Mucosa of rectum (tissue), 2 donors: ENCODE data around the gene GJB4.
"Not testable (repeated sequence)": the region's sequence is repeated elsewhere in the genome, so short reads cannot be mapped to it uniquely, and the experiment has no call there.

ENCODE experiments used
- H3K27ac ChIP-seq, 2 donors: one replicate each; pipeline ENCODE4 v1.7.0; 2013; ENCODE audit warnings: inconsistent platforms in 2 of 2, low read depth in 2 of 2, low read length in 2 of 2
- H3K27me3 ChIP-seq, 2 donors: one replicate each; pipeline ENCODE4 v1.7.0; 2013; ENCODE audit warnings: low read length in 2 of 2; ENCODE audit not compliant: control insufficient read depth in 2 of 2, insufficient read depth in 2 of 2
- H3K36me3 ChIP-seq, 2 donors: one replicate each; pipeline ENCODE4 v1.7.0; 2013; ENCODE audit warnings: low read length in 2 of 2; ENCODE audit not compliant: control insufficient read depth in 2 of 2, insufficient read depth in 2 of 2
- H3K4me1 ChIP-seq, 2 donors: one replicate each; pipeline ENCODE4 v1.7.0; 2013; ENCODE audit warnings: low read length in 2 of 2, mild to moderate bottlenecking in 1 of 2; ENCODE audit not compliant: control insufficient read depth in 2 of 2, insufficient read depth in 2 of 2
- H3K4me3 ChIP-seq, 2 donors: one replicate each; pipeline ENCODE4 v1.7.0; 2013; ENCODE audit warnings: low read length in 2 of 2
- H3K9ac ChIP-seq, 2 donors: one replicate each; pipeline ENCODE4 v1.7.0; 2013; ENCODE audit warnings: low read length in 2 of 2, low read depth in 1 of 2, mild to moderate bottlenecking in 1 of 2
- H3K9me3 ChIP-seq, 2 donors: one replicate each; pipeline ENCODE4 v1.7.0; 2013; ENCODE audit warnings: low read length in 2 of 2; ENCODE audit not compliant: control insufficient read depth in 2 of 2
- donor health status: healthy.
- donor health status: Normal muscosa, but diverticular disease.

Gene GJB4

GRCh38 chr1:34761176-34761761 is 1.7 kb downstream of the GJB4 start:
- Histone ChIP-seq H3K36me3 (no peaks in the 10 kb centered on the region), H3K9ac (no peak overlapping the region), H3K4me3 (no peak overlapping the region), H3K9me3 (no peaks in the 10 kb centered on the region), H3K27me3 (no peaks in the 10 kb centered on the region), H3K4me1 (peaks cover 0 to 15% of the 10 kb centered on the region in 2 donors), H3K27ac (no peak overlapping the region)

DNA sequence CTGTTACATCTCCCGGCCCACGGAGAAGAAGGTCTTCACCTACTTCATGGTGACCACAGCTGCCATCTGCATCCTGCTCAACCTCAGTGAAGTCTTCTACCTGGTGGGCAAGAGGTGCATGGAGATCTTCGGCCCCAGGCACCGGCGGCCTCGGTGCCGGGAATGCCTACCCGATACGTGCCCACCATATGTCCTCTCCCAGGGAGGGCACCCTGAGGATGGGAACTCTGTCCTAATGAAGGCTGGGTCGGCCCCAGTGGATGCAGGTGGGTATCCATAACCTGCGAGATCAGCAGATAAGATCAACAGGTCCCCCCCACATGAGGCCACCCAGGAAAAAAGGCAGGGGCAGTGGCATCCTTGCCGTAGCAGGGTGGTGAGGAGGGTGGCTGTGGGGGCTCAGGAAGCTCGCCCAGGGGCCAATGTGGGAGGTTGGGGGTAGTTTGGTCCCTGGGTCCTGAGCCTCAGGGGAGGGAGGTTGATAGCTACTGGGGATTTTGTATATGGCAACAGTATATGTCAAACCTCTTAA is 2.3 kb downstream of the GJB4 start:
- Histone ChIP-seq H3K9me3 (no peaks in the 10 kb centered on the region), H3K27ac (no peak overlapping the region), H3K27me3 (no peaks in the 10 kb centered on the region), H3K4me3 (no peak overlapping the region), H3K9ac (no peak overlapping the region), H3K4me1 (peaks cover 0 to 15% of the 10 kb centered on the region in 2 donors), H3K36me3 (no peaks in the 10 kb centered on the region)

DNA sequence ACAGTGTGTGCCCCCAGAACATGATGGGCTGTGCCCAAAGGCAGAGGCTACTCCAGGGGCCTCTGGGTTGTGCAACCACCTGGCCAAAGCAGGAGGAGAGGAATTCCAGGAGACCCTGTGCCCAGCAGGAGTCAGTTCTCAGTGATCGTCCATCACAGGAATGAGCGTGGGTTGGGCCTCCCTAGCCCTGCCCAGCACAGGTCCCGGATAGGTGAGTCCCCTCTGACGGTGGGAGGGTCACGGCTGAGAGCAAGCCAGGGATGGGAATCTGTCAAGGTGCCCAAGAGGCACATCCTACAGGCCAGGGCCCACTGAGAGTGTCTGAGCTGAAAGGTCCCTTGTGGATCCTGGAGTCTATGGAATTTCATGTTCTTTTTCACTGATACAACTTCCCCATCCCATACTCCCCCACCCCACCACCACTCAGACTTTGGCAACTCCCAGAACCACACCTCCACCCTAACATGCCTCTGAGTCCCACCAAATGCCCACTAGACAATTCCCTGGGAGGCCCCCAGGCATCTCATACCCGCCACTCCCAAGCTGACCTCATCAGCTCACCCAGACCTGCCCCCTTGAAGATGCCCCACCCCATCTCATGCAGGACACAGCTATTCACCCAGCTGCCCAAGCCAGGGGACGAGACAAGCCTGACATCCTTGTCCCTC is 3.1 kb downstream of the GJB4 start:
- no peak overlapping the region for H3K4me3 ChIP-seq
- no peak overlapping the region for H3K9ac ChIP-seq
- H3K9me3 ChIP-seq, result no peaks in the 10 kb centered on the region
- no peaks in the 10 kb centered on the region for H3K36me3 ChIP-seq
- no peak overlapping the region for H3K27ac ChIP-seq
- H3K4me1 ChIP-seq, result peaks cover 0 to 15% of the 10 kb centered on the region in 2 donors
- no peaks in the 10 kb centered on the region for H3K27me3 ChIP-seq

DNA sequence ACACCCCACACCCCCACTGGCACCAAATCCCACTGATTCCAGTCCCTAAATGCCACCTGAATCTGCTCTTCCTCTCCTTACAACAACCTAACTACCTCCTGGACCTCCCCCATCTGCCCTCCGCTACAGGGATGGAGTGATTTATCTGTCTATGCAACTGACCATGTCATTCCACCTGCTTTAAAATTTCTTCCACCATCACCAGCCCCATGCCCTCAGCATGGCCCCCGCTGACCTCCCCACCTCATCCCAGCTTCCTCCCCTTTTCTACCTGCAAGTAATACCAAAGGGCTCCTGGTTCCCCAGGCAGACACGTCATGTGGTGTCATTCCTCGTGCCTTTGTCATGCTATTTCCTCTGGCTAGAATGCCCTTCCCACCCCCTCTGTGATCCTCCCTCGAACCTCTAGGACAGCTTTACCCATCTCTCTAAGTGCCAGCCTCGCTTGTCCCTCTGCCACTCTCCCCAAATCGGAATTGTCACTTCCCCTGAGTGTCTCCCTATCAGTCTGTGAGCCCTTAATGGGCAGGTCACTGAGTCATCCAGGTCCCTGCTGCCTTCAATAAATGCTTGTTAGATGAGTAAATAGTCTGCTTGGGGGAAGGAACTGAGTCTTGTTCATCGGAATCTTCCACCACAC is 3.7 kb downstream of the GJB4 start:
- Histone ChIP-seq H3K9ac (no peak overlapping the region), H3K27me3 (no peaks in the 10 kb centered on the region), H3K27ac (no peak overlapping the region), H3K4me1 (peaks cover 0 to 15% of the 10 kb centered on the region in 2 donors), H3K9me3 (no peaks in the 10 kb centered on the region), H3K36me3 (no peaks in the 10 kb centered on the region), H3K4me3 (no peak overlapping the region)

DNA sequence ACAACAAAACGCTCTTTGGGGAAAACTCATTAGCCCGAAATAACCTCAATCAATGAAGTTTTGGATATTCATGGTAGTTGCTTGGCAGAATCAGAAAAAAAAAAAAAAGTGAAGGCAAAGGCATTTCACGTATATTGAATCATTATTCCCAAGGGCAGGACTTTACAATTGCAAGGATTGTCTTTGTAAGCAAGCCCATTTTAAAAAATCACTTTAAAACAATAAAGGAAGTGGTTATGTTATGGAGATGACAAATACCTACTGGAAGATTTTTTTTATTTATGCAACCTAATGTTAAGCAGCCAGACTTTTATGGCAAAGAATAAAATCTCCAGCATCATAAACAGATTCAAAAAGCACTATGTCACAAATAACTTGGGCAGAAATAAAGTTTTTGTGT is 9.3 kb downstream of the GJB4 start:
- H3K36me3 ChIP-seq, result no peaks in the 10 kb centered on the region
- H3K27ac ChIP-seq, result no peak overlapping the region
- H3K4me1 ChIP-seq, result no peaks in the 10 kb centered on the region
- no peaks in the 10 kb centered on the region for H3K9me3 ChIP-seq
- no peak overlapping the region for H3K9ac ChIP-seq
- no peak overlapping the region for H3K4me3 ChIP-seq
- H3K27me3 ChIP-seq, result no peaks in the 10 kb centered on the region

GRCh38 chr1:34770891-34771504 is 11.5 kb downstream of the GJB4 start:
- Histone ChIP-seq H3K4me1 (no peaks in the 10 kb centered on the region), H3K27ac (no peak overlapping the region), H3K9me3 (no peaks in the 10 kb centered on the region), H3K9ac (no peak overlapping the region), H3K36me3 (no peaks in the 10 kb centered on the region), H3K4me3 (no peak overlapping the region), H3K27me3 (no peaks in the 10 kb centered on the region)

DNA sequence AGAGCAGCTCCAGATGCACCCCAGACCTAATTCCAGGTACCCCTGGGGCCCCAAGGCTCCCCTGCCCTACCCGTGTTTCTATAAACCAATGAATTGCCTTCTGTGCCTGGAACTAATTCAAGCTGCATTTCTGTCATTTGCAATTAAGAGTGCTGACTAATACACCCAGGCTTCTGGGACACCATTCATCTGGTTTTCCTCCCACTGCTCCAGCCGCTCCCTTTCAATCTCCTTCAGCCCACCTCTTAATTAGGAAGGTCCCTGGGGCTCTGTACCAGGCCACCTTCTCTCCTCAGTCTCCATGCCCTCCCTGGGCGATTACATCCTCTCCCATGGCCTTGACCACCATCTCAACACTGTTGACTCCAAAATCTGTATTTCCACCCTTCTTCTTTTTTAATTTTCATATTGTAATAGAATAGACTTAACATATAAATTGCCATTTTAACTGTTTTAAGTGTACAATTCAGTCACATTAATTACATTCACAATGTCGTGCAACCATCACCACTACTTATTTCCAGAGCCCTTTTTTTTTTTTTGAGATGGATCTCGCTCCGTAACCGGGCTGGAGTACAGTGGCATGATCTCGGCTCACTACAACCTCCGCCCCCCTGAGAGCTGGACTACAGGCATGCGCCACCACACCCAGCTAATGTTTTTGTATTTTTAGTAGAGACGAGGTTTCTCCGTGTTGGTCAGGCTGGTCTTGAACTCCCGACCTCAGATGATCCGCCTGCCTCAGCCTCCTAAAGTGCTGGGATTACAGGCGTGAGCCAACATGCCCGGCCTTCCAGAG is 12.2 kb downstream of the GJB4 start:
- no peaks in the 10 kb centered on the region for H3K27me3 ChIP-seq
- H3K4me1 ChIP-seq, result no peaks in the 10 kb centered on the region
- H3K4me3 ChIP-seq, result no peak overlapping the region
- no peak overlapping the region for H3K9ac ChIP-seq
- H3K27ac ChIP-seq, result no peak overlapping the region
- no peaks in the 10 kb centered on the region for H3K9me3 ChIP-seq
- no peaks in the 10 kb centered on the region for H3K36me3 ChIP-seq

- H3K9ac ChIP-seq, H3K27me3 ChIP-seq, H3K36me3 ChIP-seq, H3K9me3 ChIP-seq, H3K27ac ChIP-seq, H3K4me3 ChIP-seq, H3K4me1 ChIP-seq: not testable (repeated sequence)
Measured at GRCh38 chr1:34773114-34773513, 13.6 kb downstream of the GJB4 start.

- Histone ChIP-seq H3K27me3 (peaks cover 0 to 5% of the 10 kb centered on the region in 2 donors), H3K4me3 (no peak overlapping the region), H3K27ac (no peak overlapping the region), H3K9ac (no peak overlapping the region), H3K4me1 (no peaks in the 10 kb centered on the region), H3K36me3 (no peaks in the 10 kb centered on the region), H3K9me3 (no peaks in the 10 kb centered on the region)
Measured at GRCh38 chr1:34774957-34775356, 15.4 kb downstream of the GJB4 start.
